ENCODE results near the gene TMUB1. TPM values are rescaled to one million over a fixed set of nuclear protein-coding genes. Genes with fewer than 3 reads are reported as not detected.

Gene TMUB1
- 37.1 and 37.3 TPM in 2 replicates for total RNA-seq (2014; rRNA removed; shearing (Covaris generic))

- peak; percentile 53 for DNase-seq (ENCODE audit: low spot score)
Measured at GRCh38 chr7:151083071-151083823, at the start of gene TMUB1. Gene TMUB1, minus strand, starts transcription at chr7:151083493. Its CDS starts 930 bp downstream, at chr7:151082563.

GRCh38 chr7:151132461-151133205 lies 49.3 kb upstream of the TMUB1 start:
- DNase-seq (ENCODE audit: low spot score) = no peak

- no peak for DNase-seq (ENCODE audit: low spot score)
Measured at GRCh38 chr7:151131592-151132293, 48.5 kb upstream of the TMUB1 start.

GRCh38 chr7:151131224-151131591 lies 47.9 kb upstream of the TMUB1 start:
- DNase-seq (ENCODE audit: low spot score) = no peak

GRCh38 chr7:151130741-151131157 lies 47.5 kb upstream of the TMUB1 start:
- DNase-seq (ENCODE audit: low spot score) = no peak

GRCh38 chr7:151129960-151130591 lies 46.8 kb upstream of the TMUB1 start:
- no peak for DNase-seq (ENCODE audit: low spot score)

- DNase-seq (ENCODE audit: low spot score) = no peak
Measured at GRCh38 chr7:151129117-151129959, 46.0 kb upstream of the TMUB1 start.

- DNase-seq (ENCODE audit: low spot score) = no peak
Measured at GRCh38 chr7:151128716-151129115, 45.4 kb upstream of the TMUB1 start.

GRCh38 chr7:151128144-151128543 lies 44.9 kb upstream of the TMUB1 start:
- DNase-seq (ENCODE audit: low spot score) = no peak

GRCh38 chr7:151126491-151127137 lies 43.3 kb upstream of the TMUB1 start:
- no peak for DNase-seq (ENCODE audit: low spot score)

- no peak for DNase-seq (ENCODE audit: low spot score)
Measured at GRCh38 chr7:151125846-151126481, 42.7 kb upstream of the TMUB1 start.

- DNase-seq (ENCODE audit: low spot score) = no peak
Measured at GRCh38 chr7:151125470-151125845, 42.2 kb upstream of the TMUB1 start.

GRCh38 chr7:151124899-151125399 lies 41.7 kb upstream of the TMUB1 start:
- DNase-seq (ENCODE audit: low spot score) = no peak

- DNase-seq (ENCODE audit: low spot score) = no peak
Measured at GRCh38 chr7:151124481-151124880, 41.2 kb upstream of the TMUB1 start.

- peak; percentile 80 for DNase-seq (ENCODE audit: low spot score)
Measured at GRCh38 chr7:151123822-151124464, 40.6 kb upstream of the TMUB1 start.

- DNase-seq (ENCODE audit: low spot score) = no peak
Measured at GRCh38 chr7:151123158-151123821, 40.0 kb upstream of the TMUB1 start.

- no peak for DNase-seq (ENCODE audit: low spot score)
Measured at GRCh38 chr7:151122796-151123157, 39.5 kb upstream of the TMUB1 start.

GRCh38 chr7:151122276-151122675 lies 39.0 kb upstream of the TMUB1 start:
- DNase-seq (ENCODE audit: low spot score) = no peak
